HL-60 (cell line): ENCODE results near the gene CLDN9.

Experiments
- DNase-seq, 2 experiments: peaks; one replicate each; pipeline ENCODE4 v3.0.0-alpha.2; 2010 to 2020; ENCODE audit warnings: low read depth in 1 of 2, low spot score in 1 of 2
- H3K27ac ChIP-seq: fragments of 250-450 bp; sonication (Bioruptor Pico); replicated peaks from 2 replicates; pipeline ENCODE4 v1.5.1; 2020; ENCODE audit warnings: mild to moderate bottlenecking, moderate library complexity
- H3K27me3 ChIP-seq: fragments of 250-450 bp; sonication (Bioruptor Pico); 2 replicates; pipeline ENCODE4 v1.5.1; 2021; ENCODE audit warnings: mild to moderate bottlenecking, moderate library complexity; ENCODE audit not compliant: insufficient read depth, poor library complexity, severe bottlenecking
- H3K4me3 ChIP-seq: replicated peaks from 2 replicates; pipeline ENCODE4 v1.5.1; 2011; ENCODE audit warnings: mild to moderate bottlenecking, control low read depth, low read length; ENCODE audit not compliant: insufficient read depth
- GABPA ChIP-seq: IDR thresholded peaks from 2 replicates; pipeline ENCODE4 v1.6.1; 2012; ENCODE audit warnings: low read depth
- POLR2AphosphoS5 ChIP-seq: IDR thresholded peaks from 2 replicates; pipeline ENCODE4 v1.6.1; 2012; ENCODE audit warnings: low read depth
- SPI1 ChIP-seq: IDR thresholded peaks from 2 replicates; pipeline ENCODE4 v1.6.1; 2012; ENCODE audit warnings: low read depth, mild to moderate bottlenecking, borderline replicate concordance
- TF ChIP-seq, protein P1 (sequence below): IDR thresholded peaks from 2 replicates; pipeline ENCODE4 v1.6.1; 2012; ENCODE audit warnings: low read depth; ENCODE audit not compliant: insufficient replicate concordance
- TF ChIP-seq, protein P2 (sequence below): IDR thresholded peaks from one replicate; pipeline ENCODE4 v1.5.1; 2011; ENCODE audit warnings: low read length, control low read depth, inconsistent platforms; ENCODE audit not compliant: insufficient read depth

Gene CLDN9

GRCh38 chr16:3017794-3018506, 5.2 kb downstream of the CLDN9 start, which contains the start of gene CLDN6:
Gene CLDN6, minus strand, starts transcription at chr16:3018183. Its CDS starts 2,162 bp downstream, at chr16:3016021.
- DNase-seq, result peak in 1 of 2 experiments; percentile 18
- H3K27me3 ChIP-seq, result no peaks in the 10 kb centered on the region
- H3K4me3 ChIP-seq, result no peak within 1 kb of the TSS
- TF ChIP-seq, protein P1, sequence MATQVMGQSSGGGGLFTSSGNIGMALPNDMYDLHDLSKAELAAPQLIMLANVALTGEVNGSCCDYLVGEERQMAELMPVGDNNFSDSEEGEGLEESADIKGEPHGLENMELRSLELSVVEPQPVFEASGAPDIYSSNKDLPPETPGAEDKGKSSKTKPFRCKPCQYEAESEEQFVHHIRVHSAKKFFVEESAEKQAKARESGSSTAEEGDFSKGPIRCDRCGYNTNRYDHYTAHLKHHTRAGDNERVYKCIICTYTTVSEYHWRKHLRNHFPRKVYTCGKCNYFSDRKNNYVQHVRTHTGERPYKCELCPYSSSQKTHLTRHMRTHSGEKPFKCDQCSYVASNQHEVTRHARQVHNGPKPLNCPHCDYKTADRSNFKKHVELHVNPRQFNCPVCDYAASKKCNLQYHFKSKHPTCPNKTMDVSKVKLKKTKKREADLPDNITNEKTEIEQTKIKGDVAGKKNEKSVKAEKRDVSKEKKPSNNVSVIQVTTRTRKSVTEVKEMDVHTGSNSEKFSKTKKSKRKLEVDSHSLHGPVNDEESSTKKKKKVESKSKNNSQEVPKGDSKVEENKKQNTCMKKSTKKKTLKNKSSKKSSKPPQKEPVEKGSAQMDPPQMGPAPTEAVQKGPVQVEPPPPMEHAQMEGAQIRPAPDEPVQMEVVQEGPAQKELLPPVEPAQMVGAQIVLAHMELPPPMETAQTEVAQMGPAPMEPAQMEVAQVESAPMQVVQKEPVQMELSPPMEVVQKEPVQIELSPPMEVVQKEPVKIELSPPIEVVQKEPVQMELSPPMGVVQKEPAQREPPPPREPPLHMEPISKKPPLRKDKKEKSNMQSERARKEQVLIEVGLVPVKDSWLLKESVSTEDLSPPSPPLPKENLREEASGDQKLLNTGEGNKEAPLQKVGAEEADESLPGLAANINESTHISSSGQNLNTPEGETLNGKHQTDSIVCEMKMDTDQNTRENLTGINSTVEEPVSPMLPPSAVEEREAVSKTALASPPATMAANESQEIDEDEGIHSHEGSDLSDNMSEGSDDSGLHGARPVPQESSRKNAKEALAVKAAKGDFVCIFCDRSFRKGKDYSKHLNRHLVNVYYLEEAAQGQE, result no peak
- no peak within 1 kb of the TSS for H3K27ac ChIP-seq

- TF ChIP-seq GABPA (no peak), POLR2AphosphoS5 (no peak), SPI1 (no peak)
- TF ChIP-seq, protein P2, sequence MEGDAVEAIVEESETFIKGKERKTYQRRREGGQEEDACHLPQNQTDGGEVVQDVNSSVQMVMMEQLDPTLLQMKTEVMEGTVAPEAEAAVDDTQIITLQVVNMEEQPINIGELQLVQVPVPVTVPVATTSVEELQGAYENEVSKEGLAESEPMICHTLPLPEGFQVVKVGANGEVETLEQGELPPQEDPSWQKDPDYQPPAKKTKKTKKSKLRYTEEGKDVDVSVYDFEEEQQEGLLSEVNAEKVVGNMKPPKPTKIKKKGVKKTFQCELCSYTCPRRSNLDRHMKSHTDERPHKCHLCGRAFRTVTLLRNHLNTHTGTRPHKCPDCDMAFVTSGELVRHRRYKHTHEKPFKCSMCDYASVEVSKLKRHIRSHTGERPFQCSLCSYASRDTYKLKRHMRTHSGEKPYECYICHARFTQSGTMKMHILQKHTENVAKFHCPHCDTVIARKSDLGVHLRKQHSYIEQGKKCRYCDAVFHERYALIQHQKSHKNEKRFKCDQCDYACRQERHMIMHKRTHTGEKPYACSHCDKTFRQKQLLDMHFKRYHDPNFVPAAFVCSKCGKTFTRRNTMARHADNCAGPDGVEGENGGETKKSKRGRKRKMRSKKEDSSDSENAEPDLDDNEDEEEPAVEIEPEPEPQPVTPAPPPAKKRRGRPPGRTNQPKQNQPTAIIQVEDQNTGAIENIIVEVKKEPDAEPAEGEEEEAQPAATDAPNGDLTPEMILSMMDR, result no peak
- TF ChIP-seq, protein P1, result no peak
- DNase-seq, result no peak
- peak overlapping the region; percentile 70 for H3K4me3 ChIP-seq
- no peaks in the 10 kb centered on the region for H3K27me3 ChIP-seq
- peak overlapping the region; percentile 31 for H3K27ac ChIP-seq
Observed at GRCh38 chr16:3019594-3020246, 7.0 kb downstream of the CLDN9 start.

DNA sequence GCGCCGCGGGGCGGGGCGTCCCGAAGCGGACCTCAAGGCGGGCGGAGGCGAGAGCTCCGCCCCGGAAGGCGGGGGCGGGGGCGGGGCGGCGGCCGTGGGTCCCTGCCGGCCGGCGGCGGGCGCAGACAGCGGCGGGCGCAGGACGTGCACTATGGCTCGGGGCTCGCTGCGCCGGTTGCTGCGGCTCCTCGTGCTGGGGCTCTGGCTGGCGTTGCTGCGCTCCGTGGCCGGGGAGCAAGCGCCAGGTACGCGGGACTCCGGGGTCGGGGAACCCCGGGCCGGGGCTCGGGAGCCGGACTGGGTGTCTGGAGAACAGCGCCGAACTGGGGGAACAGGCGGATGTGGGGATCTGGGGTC, 7.5 kb downstream of the CLDN9 start, which contains the start of gene TNFRSF12A:
TSS of gene TNFRSF12A (plus strand) at position 122 of the 357 bp plus-strand sequence. CDS start at position 152, 30 bp downstream.
- Histone ChIP-seq H3K27ac (peak within 1 kb of the TSS; percentile 72), H3K4me3 (peak within 1 kb of the TSS; percentile 70), H3K27me3 (no peaks in the 10 kb centered on the region)
- TF ChIP-seq POLR2AphosphoS5, result peak; percentile 66; the same call in 1 of the 2 replicates
- TF ChIP-seq, protein P2, result no peak
- DNase-seq, result peak in 1 of 2 experiments; percentile 70

DNA sequence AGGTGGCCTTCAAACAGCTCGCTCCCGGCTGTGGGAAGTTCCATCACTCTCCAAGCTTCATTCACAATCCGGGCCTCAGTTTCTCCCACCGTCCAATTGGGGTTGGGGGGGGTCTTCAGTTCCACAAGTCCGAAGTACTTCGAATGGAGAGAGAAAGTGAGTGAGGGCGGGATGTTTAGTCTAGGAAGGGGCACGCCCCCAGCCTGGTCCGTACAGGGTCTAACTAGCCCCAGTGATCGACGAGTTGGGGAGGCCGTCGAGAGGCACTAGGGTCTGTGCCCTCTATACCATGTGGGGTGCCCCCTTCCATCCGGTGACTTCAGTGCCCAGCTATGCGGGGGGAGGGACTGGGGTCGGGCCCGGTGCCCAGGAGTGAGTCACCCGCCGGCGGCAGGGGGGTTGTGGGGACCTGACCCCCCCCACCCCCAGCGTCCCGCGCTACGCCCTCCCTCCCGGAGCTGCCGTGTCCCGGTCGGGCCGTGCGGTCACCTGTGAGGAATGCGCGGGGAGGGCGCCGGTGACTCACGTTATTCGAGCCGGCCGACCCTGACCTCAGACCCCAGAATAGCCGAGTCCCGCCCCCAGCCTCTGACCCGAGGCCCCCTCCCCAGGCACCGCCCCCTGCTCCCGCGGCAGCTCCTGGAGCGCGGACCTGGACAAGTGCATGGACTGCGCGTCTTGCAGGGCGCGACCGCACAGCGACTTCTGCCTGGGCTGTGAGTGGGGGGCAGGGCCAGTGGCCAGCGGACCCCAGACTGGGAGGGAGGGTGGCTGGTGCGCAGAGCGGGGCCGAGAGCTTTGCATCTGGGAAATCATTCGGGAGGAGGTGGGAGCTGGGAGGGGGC, 8.1 kb downstream of the CLDN9 start:
- Histone ChIP-seq H3K27me3 (no peaks in the 10 kb centered on the region), H3K4me3 (peak overlapping the region; percentile 70), H3K27ac (peak overlapping the region; percentile 72)
- peak in 1 of 2 experiments; percentile 15 for DNase-seq
- TF ChIP-seq, protein P1, result no peak
- no peak for TF ChIP-seq POLR2AphosphoS5
- no peak for TF ChIP-seq SPI1
- TF ChIP-seq, protein P2, result no peak
- TF ChIP-seq GABPA, result no peak
